Upper lobe of left lung (tissue), 6 donors: Measurements from ENCODE around the gene ARRB2. TPM values are rescaled to one million over a fixed set of nuclear protein-coding genes. Genes with fewer than 3 reads are reported as not detected.

Experiments used
- ATAC-seq, 2 donors: fragments of 200-7000 bp; cut with Tn5 transposase; one replicate each; pipeline ENCODE4 v1.9.1; 2022; ENCODE audit warnings: mild to moderate bottlenecking in 2 of 2, moderate library complexity in 2 of 2; ENCODE audit not compliant: low FRiP score in 2 of 2
- DNase-seq, 2 donors: peaks; one replicate each; pipeline ENCODE4 v3.0.0-alpha.2; 2019 to 2020
- H3K27ac ChIP-seq, 4 donors: fragments of 200-600 bp; sonication (generic); one replicate each; pipeline ENCODE4 v1.5.1; 2016 to 2019
- H3K27me3 ChIP-seq, 4 donors: fragments of 200-600 bp; sonication (generic); one replicate each; pipeline ENCODE4 v1.5.1; 2017 to 2019
- H3K36me3 ChIP-seq, 4 donors: fragments of 200-600 bp; sonication (generic); one replicate each; pipeline ENCODE4 v1.5.1; 2016 to 2019
- H3K4me1 ChIP-seq, 4 donors: fragments of 200-600 bp; sonication (generic); one replicate each; pipeline ENCODE4 v1.5.1; 2018 to 2019
- H3K4me3 ChIP-seq, 4 donors: fragments of 200-600 bp; sonication (generic); one replicate each; pipeline ENCODE4 v1.5.1; 2017 to 2019; ENCODE audit warnings: mild to moderate bottlenecking in 2 of 4, moderate library complexity in 1 of 4
- H3K9me3 ChIP-seq, 4 donors: fragments of 200-600 bp; sonication (generic); one replicate each; pipeline ENCODE4 v1.5.1; 2018 to 2019
- CTCF ChIP-seq, 6 experiments: fragments of 450-650 bp in 4 of 6; fragments of 200-600 bp in 2 of 6; sonication (generic) in 2 of 6; IDR thresholded peaks; one replicate each; pipeline ENCODE4 v1.5.1; 2016 to 2019; ENCODE audit warnings: antibody characterized with exemption in 6 of 6
- EP300 ChIP-seq, 4 donors: sonication (generic); formaldehyde crosslinking; IDR thresholded peaks; one replicate each; pipeline ENCODE4 v1.5.1; 2017; ENCODE audit warnings: antibody characterized with exemption in 4 of 4, control low read depth in 2 of 4
- POLR2A ChIP-seq, 4 donors: fragments of 450-650 bp; IDR thresholded peaks; one replicate each; pipeline ENCODE4 v1.5.1; 2016 to 2017; ENCODE audit warnings: antibody characterized with exemption in 4 of 4, mild to moderate bottlenecking in 2 of 4
- POLR2AphosphoS5 ChIP-seq, 2 donors: sonication (generic); formaldehyde crosslinking; IDR thresholded peaks; one replicate each; pipeline ENCODE4 v1.5.1; 2017; ENCODE audit warnings: antibody characterized with exemption in 2 of 2
- WGBS, 2 donors: methylation state at CpG; one replicate each; pipeline ENCODE4 v1.1.5; 2017 to 2018; 5-methylcytosine and 5-hydroxymethylcytosine counted together
- total RNA-seq, 6 donors: library from RNA; depleted of rRNA in 4 of 6; stranded (reverse); fragments of >200 nt in 4 of 6; gene quantifications; one replicate each; pipeline versions ENCODE4 v1.1.0 to v1.2.1, GENCODE V29; 2016 to 2021
- donor health status: DM: no; HTN: no; CAD: no; lungs with moderate emphysema.
- donor health status: DM: no; HTN: yes; CAD: no; lungs with severe emphysema.

Gene ARRB2
- total RNA-seq, 6 donors from 2014 or later, result 67.3 to 336 (median 176) TPM

- H3K9me3 ChIP-seq, result no peaks in the 10 kb centered on the region
- H3K27ac ChIP-seq, result peak overlapping the region in 3 of 4 donors; percentile 60 to 82 (median 60)
- 75 to 93% methylated on average over 14 to 17 of the region's 17 CpGs for WGBS, 2 donors
- no peak overlapping the region for H3K4me3 ChIP-seq
- peaks cover 3 to 49% (median 39%) of the 10 kb centered on the region in 4 donors for H3K36me3 ChIP-seq
- ATAC-seq, result no peak
- TF ChIP-seq POLR2A (IDR thresholded peaks at IDR 0.05) (no peak), EP300 (IDR thresholded peaks at IDR 0.05) (no peak), POLR2AphosphoS5 (IDR thresholded peaks at IDR 0.05) (no peak), CTCF (IDR thresholded peaks at IDR 0.05) (no peak)
- peak; percentile 49 to 50 for DNase-seq
- peaks cover 0 to 36% (median 21%) of the 10 kb centered on the region in 4 donors for H3K4me1 ChIP-seq
- H3K27me3 ChIP-seq, result no peaks in the 10 kb centered on the region
These were observed 7.4 kb downstream of the ARRB2 start for GRCh38 chr17:4717791-4718190.

- TF ChIP-seq POLR2AphosphoS5 (IDR thresholded peaks at IDR 0.05), result no peak
- no peak for TF ChIP-seq POLR2A (IDR thresholded peaks at IDR 0.05)
- no peak for TF ChIP-seq CTCF (IDR thresholded peaks at IDR 0.05)
- TF ChIP-seq EP300 (IDR thresholded peaks at IDR 0.05), result no peak
- 94 to 98% methylated on average over 5 to 13 of the region's 13 CpGs for WGBS, 2 donors
- no peak overlapping the region for H3K4me3 ChIP-seq
- no peaks in the 10 kb centered on the region for H3K9me3 ChIP-seq
- H3K27me3 ChIP-seq, result no peaks in the 10 kb centered on the region
- peaks cover 0 to 32% (median 16%) of the 10 kb centered on the region in 4 donors for H3K4me1 ChIP-seq
- DNase-seq (no peak), ATAC-seq (no peak)
- peak overlapping the region in 2 of 4 donors; percentile 60 to 82 for H3K27ac ChIP-seq
- peaks cover 3 to 49% (median 39%) of the 10 kb centered on the region in 4 donors for H3K36me3 ChIP-seq
These were observed 7.8 kb downstream of the ARRB2 start for GRCh38 chr17:4718276-4718675.

DNA sequence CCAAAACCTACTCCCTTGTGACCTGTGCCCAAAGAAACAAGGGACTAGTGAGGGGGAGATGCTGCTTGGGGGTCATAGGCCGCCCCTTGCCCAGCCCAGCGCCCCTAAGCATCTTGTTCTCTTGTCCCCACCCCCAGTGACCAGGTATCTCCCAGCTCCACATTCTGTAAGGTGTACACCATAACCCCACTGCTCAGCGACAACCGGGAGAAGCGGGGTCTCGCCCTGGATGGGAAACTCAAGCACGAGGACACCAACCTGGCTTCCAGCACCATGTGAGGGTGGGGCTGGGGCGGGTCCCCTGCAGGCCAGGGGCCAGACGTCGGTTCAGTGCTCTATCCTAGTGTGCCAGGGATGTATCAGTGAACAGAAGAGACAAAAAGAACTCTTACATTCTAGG lies 8.7 kb downstream of the ARRB2 start:
- no peaks in the 10 kb centered on the region for H3K27me3 ChIP-seq
- peaks cover 3 to 49% (median 39%) of the 10 kb centered on the region in 4 donors for H3K36me3 ChIP-seq
- TF ChIP-seq POLR2AphosphoS5 (IDR thresholded peaks at IDR 0.05) (no peak), CTCF (IDR thresholded peaks at IDR 0.05) (no peak), POLR2A (IDR thresholded peaks at IDR 0.05) (no peak), EP300 (IDR thresholded peaks at IDR 0.05) (no peak)
- ATAC-seq (no peak), DNase-seq (no peak)
- WGBS, 2 donors, result 84 to 87% methylated on average over 10 of the region's 10 CpGs
- no peaks in the 10 kb centered on the region for H3K9me3 ChIP-seq
- H3K27ac ChIP-seq, result peak overlapping the region in 1 of 4 donors; percentile 34
- H3K4me1 ChIP-seq, result peaks cover 0 to 26% (median 10%) of the 10 kb centered on the region in 4 donors
- H3K4me3 ChIP-seq, result no peak overlapping the region

DNA sequence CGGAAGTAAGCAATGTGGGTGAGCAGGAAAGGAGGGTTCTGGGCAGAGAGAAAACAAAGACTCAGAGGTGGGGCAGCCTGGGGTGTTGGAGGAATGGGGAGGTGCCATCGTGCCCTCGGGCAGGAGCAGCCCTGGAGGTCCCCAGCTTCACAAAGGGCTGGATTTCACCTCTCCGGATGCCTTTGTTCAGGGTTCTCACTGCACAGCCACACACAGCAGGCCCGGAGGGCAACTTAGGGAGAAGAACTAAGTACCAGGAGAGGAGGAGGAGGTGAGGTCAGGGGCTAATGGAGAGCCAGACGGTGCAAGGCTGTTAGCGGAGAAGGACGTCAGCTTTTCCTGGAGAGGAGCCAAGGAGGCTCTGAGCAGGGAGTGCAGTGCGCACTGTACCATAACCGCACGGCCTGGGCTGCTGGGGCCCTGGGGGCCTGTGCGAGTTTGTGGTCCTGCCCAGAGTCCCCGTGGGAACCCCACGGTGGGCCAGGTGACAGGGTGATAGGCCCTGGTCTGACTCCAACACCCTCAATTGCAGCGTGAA lies 9.3 kb downstream of the ARRB2 start:
- DNase-seq (peak in 1 of 2 donors; percentile 65), ATAC-seq (no peak)
- WGBS, 2 donors, result 75 to 76% methylated on average over 15 of the region's 15 CpGs
- no peak overlapping the region for H3K4me3 ChIP-seq
- peak in 1 of 4 donors; percentile 10 for TF ChIP-seq POLR2A (IDR thresholded peaks at IDR 0.05)
- TF ChIP-seq CTCF (IDR thresholded peaks at IDR 0.05), result no peak
- TF ChIP-seq EP300 (IDR thresholded peaks at IDR 0.05), result no peak
- no peak for TF ChIP-seq POLR2AphosphoS5 (IDR thresholded peaks at IDR 0.05)
- H3K27me3 ChIP-seq, result no peaks in the 10 kb centered on the region
- H3K9me3 ChIP-seq, result no peaks in the 10 kb centered on the region
- peaks cover 0 to 23% (median 8%) of the 10 kb centered on the region in 4 donors for H3K4me1 ChIP-seq
- peak overlapping the region in 2 of 4 donors; percentile 34 to 66 for H3K27ac ChIP-seq
- peaks cover 3 to 49% (median 39%) of the 10 kb centered on the region in 4 donors for H3K36me3 ChIP-seq

DNA sequence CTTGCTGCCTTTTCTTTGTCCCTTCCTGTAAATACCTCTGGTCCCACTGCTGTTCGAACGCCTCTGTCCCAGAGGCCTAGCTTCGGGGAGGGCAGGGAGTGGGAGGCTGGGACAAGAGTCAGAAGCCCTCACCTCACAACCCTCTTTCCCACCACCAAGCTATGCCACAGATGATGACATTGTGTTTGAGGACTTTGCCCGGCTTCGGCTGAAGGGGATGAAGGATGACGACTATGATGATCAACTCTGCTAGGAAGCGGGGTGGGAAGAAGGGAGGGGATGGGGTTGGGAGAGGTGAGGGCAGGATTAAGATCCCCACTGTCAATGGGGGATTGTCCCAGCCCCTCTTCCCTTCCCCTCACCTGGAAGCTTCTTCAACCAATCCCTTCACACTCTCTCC lies 10.4 kb downstream of the ARRB2 start:
- ATAC-seq (no peak), DNase-seq (no peak)
- WGBS, 2 donors, result 94 to 97% methylated on average over 5 to 7 of the region's 7 CpGs
- Histone ChIP-seq H3K4me3 (no peak overlapping the region), H3K36me3 (peaks cover 3 to 48% (median 39%) of the 10 kb centered on the region in 4 donors), H3K9me3 (no peaks in the 10 kb centered on the region), H3K27ac (peak overlapping the region; percentile 50 to 66 (median 62)), H3K27me3 (no peaks in the 10 kb centered on the region), H3K4me1 (peaks cover 0 to 13% (median 6%) of the 10 kb centered on the region in 4 donors)
- TF ChIP-seq POLR2AphosphoS5 (IDR thresholded peaks at IDR 0.05) (no peak), EP300 (IDR thresholded peaks at IDR 0.05) (no peak), CTCF (IDR thresholded peaks at IDR 0.05) (no peak), POLR2A (IDR thresholded peaks at IDR 0.05) (no peak)
